ENCODE measurements around the gene HAUS2. TPM values are rescaled to one million over a fixed set of nuclear protein-coding genes. Genes with fewer than 3 reads are reported as not detected.

HAUS2 gene
- total and polyA plus RNA-seq, 2 experiments from 2014 or later, result 16.6 to 19.1 TPM

- Histone ChIP-seq H3K9me3 (ENCODE audit: low read depth) (no peaks in the 10 kb centered on the region), H3K4me1 (ENCODE audit: low read depth) (no peaks in the 10 kb centered on the region), H3K27ac (no peak overlapping the region), H3K4me3 (no peak overlapping the region), H3K36me3 (no peaks in the 10 kb centered on the region), H3K27me3 (no peaks in the 10 kb centered on the region)
- no peak for DNase-seq (ENCODE audit: low read depth in 1 of 2, low spot score in 1 of 2)
- no peak for TF ChIP-seq CTCF (IDR thresholded peaks at IDR 0.05; ENCODE audit: low read depth, low read length)
Measured at GRCh38 chr15:42612367-42612912, 63.8 kb downstream of the HAUS2 start.

GRCh38 chr15:42616107-42616506 is 67.5 kb downstream of the HAUS2 start:
- H3K9me3 ChIP-seq (ENCODE audit: low read depth), result no peaks in the 10 kb centered on the region
- no peaks in the 10 kb centered on the region for H3K36me3 ChIP-seq

More at GRCh38 chr15:42616107-42616506, 67.5 kb downstream of the HAUS2 start:
- Histone ChIP-seq H3K4me1 (ENCODE audit: low read depth) (no peaks in the 10 kb centered on the region), H3K27ac (no peak overlapping the region), H3K27me3 (no peaks in the 10 kb centered on the region), H3K4me3 (no peak overlapping the region)
- TF ChIP-seq CTCF (IDR thresholded peaks at IDR 0.05; ENCODE audit: low read depth, low read length), result no peak
- DNase-seq (ENCODE audit: low read depth in 1 of 2, low spot score in 1 of 2), result no peak

Other genes with a start within 250 kb of the HAUS2 start
- gene CAPN3, start 189.3 kb upstream of the HAUS2 start, total RNA-seq, result 37.9 and 88.3 TPM in 2 replicates
- gene CAPN3, start 189.3 kb upstream of the HAUS2 start, polyA plus RNA-seq, result 47.0 and 79.7 TPM in 2 replicates
- gene ZNF106, start 57.7 kb upstream of the HAUS2 start, total RNA-seq, result 19.8 and 32.3 TPM in 2 replicates
- gene ZNF106, start 57.7 kb upstream of the HAUS2 start, polyA plus RNA-seq, result 29.5 and 39.2 TPM in 2 replicates
- 13.3 and 30.2 TPM in 2 replicates for gene SNAP23, start 53.2 kb upstream of the HAUS2 start, total RNA-seq
- gene SNAP23, start 53.2 kb upstream of the HAUS2 start, polyA plus RNA-seq, result 17.8 and 31.2 TPM in 2 replicates
- gene LRRC57, start within 50 bp of the HAUS2 start, total RNA-seq, result 7.5 and 20.3 TPM in 2 replicates
- 10.7 and 18.0 TPM in 2 replicates for gene LRRC57, start within 50 bp of the HAUS2 start, polyA plus RNA-seq
- 2.3 and 5.5 TPM in 2 replicates for gene STARD9, start 26.8 kb downstream of the HAUS2 start, total RNA-seq
- gene STARD9, start 26.8 kb downstream of the HAUS2 start, polyA plus RNA-seq, result 2.0 and 2.2 TPM in 2 replicates
- gene CDAN1, start 188.3 kb downstream of the HAUS2 start, total RNA-seq, result 14.2 and 20.9 TPM in 2 replicates
- 16.6 and 20.7 TPM in 2 replicates for gene CDAN1, start 188.3 kb downstream of the HAUS2 start, polyA plus RNA-seq